HepG2 (cell line): ENCODE data around the gene ATRN. TPM values are rescaled to one million over a fixed set of nuclear protein-coding genes. Genes with fewer than 3 reads are reported as not detected.

Source experiments
- AGO1 ChIP-seq: fragments of 200-400 bp; formaldehyde crosslinking; IDR thresholded peaks from 2 replicates; pipeline ENCODE4 v1.6.1; 2017; ENCODE audit warnings: mild to moderate bottlenecking, low read depth, low read length, moderate library complexity; ENCODE audit not compliant: poor library complexity, severe bottlenecking
- ARNT2 ChIP-seq: sonication (generic); formaldehyde crosslinking; IDR thresholded peaks from 2 replicates; pipeline ENCODE4 v1.8.0; 2022; ENCODE audit warnings: mild to moderate bottlenecking, low read depth, missing genetic modification reagents, moderate library complexity
- NBN ChIP-seq: fragments of 450-650 bp; conservative IDR thresholded peaks from 2 replicates; pipeline ENCODE4 v1.6.1; 2017
- PRPF4 ChIP-seq: fragments of 200-400 bp; formaldehyde crosslinking; IDR thresholded peaks from 2 replicates; pipeline ENCODE4 v1.6.1; 2016; ENCODE audit warnings: low read length, low read depth; ENCODE audit not compliant: poor library complexity, severe bottlenecking
- XRCC5 ChIP-seq: fragments of 200-400 bp; formaldehyde crosslinking; optimal IDR thresholded peaks from 2 replicates; pipeline ENCODE3; 2017; ENCODE audit warnings: mild to moderate bottlenecking, low read length
- ZNF605 ChIP-seq: sonication (generic); formaldehyde crosslinking; IDR thresholded peaks from 2 replicates; pipeline ENCODE4 v1.8.0; 2022; ENCODE audit warnings: mild to moderate bottlenecking, missing genetic modification reagents
- ZNF713 ChIP-seq: sonication (generic); formaldehyde crosslinking; IDR thresholded peaks from 2 replicates; pipeline ENCODE4 v1.4.0; 2020; ENCODE audit warnings: mild to moderate bottlenecking, missing genetic modification reagents
- polyA plus RNA-seq, 8 experiments: library from polyadenylated mRNA; depleted of rRNA in 3 of 8; stranded (reverse) in 7 of 8; unstranded in 1 of 8; fragments of >200 nt; fragmentation: Illumina TruSeq in 4 of 8; extraction: Trizol in 4 of 8; gene quantifications; 2 replicates each; pipeline versions ENCODE4 v1.2.1 to v1.2.3, GENCODE V29; 2011 to 2016; ENCODE audit warnings: low read depth in 4 of 8, missing spikeins in 1 of 8, mixed read lengths in 1 of 8; ENCODE audit not compliant: insufficient read depth in 1 of 8
- total RNA-seq, 5 experiments: library from RNA; depleted of rRNA; stranded (reverse); fragments of >200 nt; fragmentation: Illumina TruSeq; extraction: Trizol; gene quantifications; 2 replicates each; pipeline ENCODE4 v1.2.3, GENCODE V29; 2016; ENCODE audit warnings: low read depth in 1 of 5
- TF ChIP-seq, protein P1 (sequence below): IDR thresholded peaks from 2 replicates; pipeline ENCODE4 v1.6.1; 2016; ENCODE audit warnings: mild to moderate bottlenecking, missing biosample characterization, missing genetic modification reagents
- TF ChIP-seq, protein P2 (sequence below): IDR thresholded peaks from 2 replicates; pipeline ENCODE4 v1.6.1; 2018; ENCODE audit warnings: missing genetic modification reagents
- TF ChIP-seq, protein P3 (sequence below): sonication (generic); formaldehyde crosslinking; IDR thresholded peaks from 2 replicates; pipeline ENCODE4 v1.4.0; 2020; ENCODE audit warnings: mild to moderate bottlenecking, missing genetic modification reagents
- TF ChIP-seq, protein P4 (sequence below): sonication (generic); formaldehyde crosslinking; IDR thresholded peaks from 2 replicates; pipeline ENCODE4 v1.5.0; 2020; ENCODE audit warnings: mild to moderate bottlenecking, missing genetic modification reagents

Gene ATRN
- total and polyA plus RNA-seq, 2 of the 13 experiments (the other 11 are each of a cell fraction or from before 2014, with no cell fraction given) = 44.2 to 81.1 TPM

DNA sequence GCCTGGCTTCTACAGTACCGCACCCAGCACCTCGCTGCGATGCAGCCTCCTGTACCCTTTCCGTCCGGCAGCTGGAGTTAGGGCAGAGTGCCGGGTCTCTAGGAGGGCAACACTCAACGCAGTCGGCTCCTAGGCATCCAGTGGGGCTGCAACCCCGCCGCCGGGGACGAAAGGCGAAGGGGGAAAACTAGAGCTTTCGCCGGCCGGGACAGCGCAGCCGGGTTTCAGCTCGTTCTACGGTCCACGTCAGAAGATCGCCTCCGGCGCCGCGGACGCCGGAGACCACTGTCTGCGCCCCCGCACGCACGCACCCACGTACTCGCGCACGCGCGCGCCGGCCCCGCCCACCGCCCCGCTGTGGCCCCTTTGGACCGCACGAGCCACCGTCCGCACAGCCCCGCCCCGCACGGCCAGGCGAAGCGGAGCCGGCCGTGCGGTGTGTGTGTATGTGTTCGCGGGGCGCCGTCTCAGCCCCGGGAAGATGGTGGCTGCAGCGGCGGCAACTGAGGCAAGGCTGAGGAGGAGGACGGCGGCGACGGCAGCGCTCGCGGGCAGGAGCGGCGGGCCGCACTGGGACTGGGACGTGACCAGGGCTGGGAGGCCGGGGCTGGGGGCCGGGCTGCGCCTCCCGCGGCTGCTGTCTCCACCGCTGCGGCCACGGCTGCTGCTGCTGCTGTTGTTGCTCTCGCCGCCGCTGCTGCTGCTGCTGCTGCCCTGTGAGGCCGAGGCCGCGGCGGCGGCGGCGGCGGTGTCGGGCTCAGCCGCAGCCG is at the start of gene ATRN (continued):
- TF ChIP-seq, protein P1, sequence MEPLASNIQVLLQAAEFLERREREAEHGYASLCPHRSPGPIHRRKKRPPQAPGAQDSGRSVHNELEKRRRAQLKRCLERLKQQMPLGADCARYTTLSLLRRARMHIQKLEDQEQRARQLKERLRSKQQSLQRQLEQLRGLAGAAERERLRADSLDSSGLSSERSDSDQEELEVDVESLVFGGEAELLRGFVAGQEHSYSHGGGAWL (CRISPR knock-in tag) = peak; percentile 81
- no peak for TF ChIP-seq PRPF4
- TF ChIP-seq, protein P2, sequence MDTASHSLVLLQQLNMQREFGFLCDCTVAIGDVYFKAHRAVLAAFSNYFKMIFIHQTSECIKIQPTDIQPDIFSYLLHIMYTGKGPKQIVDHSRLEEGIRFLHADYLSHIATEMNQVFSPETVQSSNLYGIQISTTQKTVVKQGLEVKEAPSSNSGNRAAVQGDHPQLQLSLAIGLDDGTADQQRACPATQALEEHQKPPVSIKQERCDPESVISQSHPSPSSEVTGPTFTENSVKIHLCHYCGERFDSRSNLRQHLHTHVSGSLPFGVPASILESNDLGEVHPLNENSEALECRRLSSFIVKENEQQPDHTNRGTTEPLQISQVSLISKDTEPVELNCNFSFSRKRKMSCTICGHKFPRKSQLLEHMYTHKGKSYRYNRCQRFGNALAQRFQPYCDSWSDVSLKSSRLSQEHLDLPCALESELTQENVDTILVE = peak; percentile 95
- TF ChIP-seq XRCC5 = peak; percentile 80
- peak; percentile 96 for TF ChIP-seq ARNT2 (CRISPR knock-in tag)
- TF ChIP-seq ZNF605 (CRISPR knock-in tag) = peak; percentile 98
- TF ChIP-seq ZNF713 = peak; percentile 100
- TF ChIP-seq, protein P3, sequence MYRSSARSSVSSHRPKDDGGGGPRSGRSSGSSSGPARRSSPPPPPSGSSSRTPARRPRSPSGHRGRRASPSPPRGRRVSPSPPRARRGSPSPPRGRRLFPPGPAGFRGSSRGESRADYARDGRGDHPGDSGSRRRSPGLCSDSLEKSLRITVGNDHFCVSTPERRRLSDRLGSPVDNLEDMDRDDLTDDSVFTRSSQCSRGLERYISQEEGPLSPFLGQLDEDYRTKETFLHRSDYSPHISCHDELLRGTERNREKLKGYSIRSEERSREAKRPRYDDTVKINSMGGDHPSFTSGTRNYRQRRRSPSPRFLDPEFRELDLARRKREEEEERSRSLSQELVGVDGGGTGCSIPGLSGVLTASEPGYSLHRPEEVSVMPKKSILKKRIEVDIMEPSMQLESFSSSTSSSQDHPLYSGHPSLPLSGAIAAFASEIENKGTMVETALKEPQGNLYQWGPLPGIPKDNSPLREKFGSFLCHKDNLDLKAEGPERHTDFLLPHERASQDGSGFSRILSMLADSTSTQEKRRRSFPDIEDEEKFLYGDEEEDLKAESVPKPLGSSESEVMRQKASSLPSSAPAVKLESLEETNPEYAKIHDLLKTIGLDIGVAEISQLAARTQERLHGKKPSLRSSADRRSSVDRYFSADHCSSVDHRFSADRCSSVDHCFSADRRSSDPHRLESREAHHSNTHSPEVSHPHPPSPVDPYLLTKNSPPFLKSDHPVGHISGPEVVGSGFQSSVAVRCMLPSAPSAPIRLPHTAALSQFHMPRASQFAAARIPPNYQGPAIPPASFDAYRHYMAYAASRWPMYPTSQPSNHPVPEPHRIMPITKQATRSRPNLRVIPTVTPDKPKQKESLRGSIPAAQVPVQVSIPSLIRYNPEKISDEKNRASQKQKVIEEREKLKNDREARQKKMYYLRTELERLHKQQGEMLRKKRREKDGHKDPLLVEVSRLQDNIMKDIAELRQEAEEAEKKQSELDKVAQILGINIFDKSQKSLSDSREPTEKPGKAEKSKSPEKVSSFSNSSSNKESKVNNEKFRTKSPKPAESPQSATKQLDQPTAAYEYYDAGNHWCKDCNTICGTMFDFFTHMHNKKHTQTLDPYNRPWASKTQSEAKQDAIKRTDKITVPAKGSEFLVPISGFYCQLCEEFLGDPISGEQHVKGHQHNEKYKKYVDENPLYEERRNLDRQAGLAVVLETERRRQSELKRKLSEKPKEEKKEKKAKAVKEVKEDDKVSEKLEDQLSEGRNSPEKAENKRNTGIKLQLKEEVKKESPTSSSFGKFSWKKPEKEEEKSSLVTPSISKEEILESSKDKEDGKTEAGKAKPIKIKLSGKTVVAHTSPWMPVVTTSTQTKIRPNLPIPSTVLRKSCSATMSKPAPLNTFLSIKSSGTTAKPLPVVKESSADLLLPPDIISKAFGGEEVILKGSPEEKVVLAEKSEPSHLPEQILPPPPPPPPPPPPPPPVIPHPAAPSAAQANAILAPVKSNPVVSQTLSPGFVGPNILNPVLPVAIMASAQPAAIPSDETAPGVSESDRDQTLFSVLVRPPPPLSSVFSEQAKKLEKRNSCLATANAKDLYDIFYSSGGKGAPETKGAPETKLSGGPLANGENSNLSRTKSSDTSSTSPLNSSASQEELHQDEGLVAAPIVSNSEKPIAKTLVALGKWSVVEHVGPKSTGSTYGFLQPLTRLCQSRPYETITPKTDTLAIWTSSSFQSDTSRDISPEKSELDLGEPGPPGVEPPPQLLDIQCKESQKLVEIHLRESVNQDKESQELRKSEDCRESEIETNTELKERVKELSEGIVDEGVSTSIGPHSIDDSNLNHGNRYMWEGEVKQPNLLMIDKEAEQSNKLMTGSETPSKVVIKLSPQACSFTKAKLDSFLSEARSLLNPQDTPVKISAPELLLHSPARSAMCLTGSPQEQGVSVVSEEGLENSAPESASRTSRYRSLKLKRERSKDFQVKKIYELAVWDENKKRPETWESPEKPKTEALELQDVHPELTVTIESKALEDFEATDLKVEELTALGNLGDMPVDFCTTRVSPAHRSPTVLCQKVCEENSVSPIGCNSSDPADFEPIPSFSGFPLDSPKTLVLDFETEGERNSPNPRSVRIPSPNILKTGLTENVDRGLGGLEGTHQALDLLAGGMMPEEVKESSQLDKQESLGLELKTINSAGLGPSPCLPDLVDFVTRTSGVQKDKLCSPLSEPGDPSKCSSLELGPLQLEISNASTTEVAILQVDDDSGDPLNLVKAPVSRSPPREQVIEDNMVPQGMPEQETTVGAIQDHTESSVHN (CRISPR knock-in tag) = no peak; the same call in none of the 2 replicates
- TF ChIP-seq AGO1 = peak; percentile 81
- TF ChIP-seq, protein P4, sequence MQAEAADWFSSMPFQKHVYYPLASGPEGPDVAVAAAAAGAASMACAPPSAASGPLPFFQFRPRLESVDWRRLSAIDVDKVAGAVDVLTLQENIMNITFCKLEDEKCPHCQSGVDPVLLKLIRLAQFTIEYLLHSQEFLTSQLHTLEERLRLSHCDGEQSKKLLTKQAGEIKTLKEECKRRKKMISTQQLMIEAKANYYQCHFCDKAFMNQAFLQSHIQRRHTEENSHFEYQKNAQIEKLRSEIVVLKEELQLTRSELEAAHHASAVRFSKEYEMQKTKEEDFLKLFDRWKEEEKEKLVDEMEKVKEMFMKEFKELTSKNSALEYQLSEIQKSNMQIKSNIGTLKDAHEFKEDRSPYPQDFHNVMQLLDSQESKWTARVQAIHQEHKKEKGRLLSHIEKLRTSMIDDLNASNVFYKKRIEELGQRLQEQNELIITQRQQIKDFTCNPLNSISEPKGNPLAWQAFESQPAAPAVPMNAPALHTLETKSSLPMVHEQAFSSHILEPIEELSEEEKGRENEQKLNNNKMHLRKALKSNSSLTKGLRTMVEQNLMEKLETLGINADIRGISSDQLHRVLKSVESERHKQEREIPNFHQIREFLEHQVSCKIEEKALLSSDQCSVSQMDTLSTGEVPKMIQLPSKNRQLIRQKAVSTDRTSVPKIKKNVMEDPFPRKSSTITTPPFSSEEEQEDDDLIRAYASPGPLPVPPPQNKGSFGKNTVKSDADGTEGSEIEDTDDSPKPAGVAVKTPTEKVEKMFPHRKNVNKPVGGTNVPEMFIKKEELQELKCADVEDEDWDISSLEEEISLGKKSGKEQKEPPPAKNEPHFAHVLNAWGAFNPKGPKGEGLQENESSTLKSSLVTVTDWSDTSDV (CRISPR knock-in tag) = no peak; the same call in 1 of the 2 replicates
- TF ChIP-seq NBN = no peak
